SK-N-SH (cell line): ENCODE measurements around the gene MBNL2. TPM values are rescaled to one million over a fixed set of nuclear protein-coding genes. Genes with fewer than 3 reads are reported as not detected.
A peak's percentile ranks its signal among the peaks of the same experiment; 100 is the strongest.

Experiments used
- CTCF ChIA-PET: fragments of 300-600, 350-600 bp; formaldehyde crosslinking; extraction: SDS; loops from one replicate; lab custom pipeline; 2021; lab: Yijun Ruan, JAX
- POLR2A ChIA-PET: fragments of 350-600 bp; sonication (Branson Sonifier 250); formaldehyde crosslinking; extraction: SDS; loops from one replicate; lab custom pipeline; 2020; ENCODE audit warnings: antibody characterized with exemption, inconsistent platforms; lab: Yijun Ruan, JAX
- DNase-seq: peaks from one replicate; pipeline ENCODE4 v3.0.0; 2012
- H2AFZ ChIP-seq: fragments of 200-600 bp; sonication (generic); 2 replicates; pipeline ENCODE4 v1.8.1; 2016; ENCODE audit warnings: antibody characterized with exemption, mild to moderate bottlenecking, low read depth
- H3F3A ChIP-seq: fragments of 200-600 bp; sonication (generic); replicated peaks from 2 replicates; pipeline ENCODE3; 2016; ENCODE audit warnings: antibody characterized with exemption, mild to moderate bottlenecking; ENCODE audit not compliant: insufficient read depth
- H3K27ac ChIP-seq, 2 experiments: fragments of 200-500 bp in 1 of 2; fragments of 200-600 bp in 1 of 2; sonication (Bioruptor generic) in 1 of 2; sonication (generic), shearing (Covaris generic) in 1 of 2; 2 replicates each; pipeline versions ENCODE4 v1.5.1 to v1.6.1; 2014 to 2016; ENCODE audit warnings: low read depth in 2 of 2, inconsistent platforms in 1 of 2, low read length in 1 of 2, mild to moderate bottlenecking in 1 of 2, mixed read lengths in 1 of 2
- H3K27me3 ChIP-seq: fragments of 200-600 bp; sonication (generic), shearing (Covaris generic); 2 replicates; pipeline ENCODE4 v1.6.1; 2016; ENCODE audit warnings: mixed run types; ENCODE audit not compliant: insufficient read depth
- H3K36me3 ChIP-seq, 2 experiments: fragments of 200-500 bp in 1 of 2; fragments of 200-600 bp in 1 of 2; sonication (Bioruptor generic) in 1 of 2; sonication (generic) in 1 of 2; replicated peaks in 1 of 2; 2 replicates each; pipeline versions ENCODE3 to v1.5.1; 2014 to 2016; ENCODE audit warnings: low read length in 1 of 2, mild to moderate bottlenecking in 1 of 2; ENCODE audit not compliant: insufficient read depth in 2 of 2, control insufficient read depth in 1 of 2
- H3K4me1 ChIP-seq, 2 experiments: fragments of 200-500 bp in 1 of 2; fragments of 200-600 bp in 1 of 2; sonication (Bioruptor generic) in 1 of 2; sonication (generic), shearing (Covaris generic) in 1 of 2; 2 replicates each; pipeline versions ENCODE4 v1.5.1 to v1.6.1; 2014 to 2016; ENCODE audit warnings: low read depth in 1 of 2, low read length in 1 of 2, mixed run types in 1 of 2; ENCODE audit not compliant: insufficient read depth in 2 of 2, control insufficient read depth in 1 of 2
- H3K4me2 ChIP-seq: fragments of 200-600 bp; sonication (generic), shearing (Covaris generic); 2 replicates; pipeline ENCODE4 v1.6.1; 2017; ENCODE audit warnings: mixed run types
- H3K4me3 ChIP-seq, 2 experiments: fragments of 200-500 bp in 1 of 2; fragments of 200-600 bp in 1 of 2; sonication (Bioruptor generic) in 1 of 2; sonication (generic), shearing (Covaris generic) in 1 of 2; 2 replicates each; pipeline versions ENCODE4 v1.5.1 to v1.8.1; 2014 to 2016; ENCODE audit warnings: low read depth in 2 of 2, inconsistent platforms in 1 of 2, low read length in 1 of 2, mild to moderate bottlenecking in 1 of 2, mixed read lengths in 1 of 2, moderate library complexity in 1 of 2
- H3K79me2 ChIP-seq: fragments of 200-600 bp; sonication (generic); 2 replicates; pipeline ENCODE4 v1.8.1; 2017; ENCODE audit warnings: mild to moderate bottlenecking; ENCODE audit not compliant: insufficient read depth
- H3K9ac ChIP-seq: fragments of 200-600 bp; sonication (generic); 2 replicates; pipeline ENCODE4 v1.6.1; 2017; ENCODE audit warnings: mixed run types
- H3K9me2 ChIP-seq: fragments of 200-600 bp; sonication (generic); 2 replicates; pipeline ENCODE4 v1.6.1; 2017; ENCODE audit warnings: mixed run types
- H3K9me3 ChIP-seq: fragments of 200-600 bp; sonication (generic); 2 replicates; pipeline ENCODE4 v1.6.1; 2017; ENCODE audit warnings: mixed run types, mild to moderate bottlenecking, moderate library complexity
- H4K20me1 ChIP-seq: fragments of 200-600 bp; sonication (generic); 2 replicates; pipeline ENCODE4 v1.6.1; 2017; ENCODE audit warnings: mild to moderate bottlenecking, mixed run types; ENCODE audit not compliant: insufficient read depth
- CHD2 ChIP-seq: fragments of 150-350 bp; IDR thresholded peaks from 2 replicates; pipeline ENCODE4 v1.6.1; 2018; ENCODE audit warnings: low read length; ENCODE audit not compliant: partially characterized antibody
- EP300 ChIP-seq, 2 experiments: IDR thresholded peaks; 2 replicates each; pipeline versions ENCODE4 v1.4.0 to v1.6.1; 2012; ENCODE audit warnings: borderline replicate concordance in 1 of 2, low read depth in 1 of 2, low read length in 1 of 2
- EZH2phosphoT487 ChIP-seq: fragments of 200-600 bp; sonication (generic); IDR thresholded peaks from 2 replicates; pipeline ENCODE4 v1.6.1; 2017; ENCODE audit warnings: low read depth, mixed run types, mild to moderate bottlenecking, antibody characterized with exemption, moderate library complexity, borderline replicate concordance
- FOSL2 ChIP-seq: IDR thresholded peaks from 2 replicates; pipeline ENCODE4 v1.4.0; 2012; ENCODE audit warnings: low read depth, mild to moderate bottlenecking, moderate library complexity, borderline replicate concordance
- FOXJ3 ChIP-seq: sonication (generic); formaldehyde crosslinking; IDR thresholded peaks from 2 replicates; pipeline ENCODE4 v1.5.1; 2020; ENCODE audit warnings: mild to moderate bottlenecking, missing genetic modification reagents
- FOXM1 ChIP-seq: IDR thresholded peaks from 2 replicates; pipeline ENCODE4 v1.4.0; 2012; ENCODE audit warnings: low read depth, mild to moderate bottlenecking
- GATA2 ChIP-seq: sonication (generic); formaldehyde crosslinking; IDR thresholded peaks from 2 replicates; pipeline ENCODE4 v1.5.0; 2020; ENCODE audit warnings: mild to moderate bottlenecking, missing genetic modification reagents
- JUND ChIP-seq: IDR thresholded peaks from 2 replicates; pipeline ENCODE4 v1.4.0; 2012
- MEF2A ChIP-seq: IDR thresholded peaks from 2 replicates; pipeline ENCODE4 v1.4.0; 2012; ENCODE audit warnings: low read depth, borderline replicate concordance
- MXI1 ChIP-seq: IDR thresholded peaks from 2 replicates; pipeline ENCODE4 v1.6.1; 2012; ENCODE audit warnings: mild to moderate bottlenecking, low read depth, low read length, improper control_type of control experiment
- NFIC ChIP-seq: IDR thresholded peaks from 2 replicates; pipeline ENCODE4 v1.4.0; 2012; ENCODE audit warnings: borderline replicate concordance
- NRF1 ChIP-seq: IDR thresholded peaks from 2 replicates; pipeline ENCODE4 v1.6.1; 2012; ENCODE audit warnings: low read depth, mild to moderate bottlenecking, low read length
- POLR2AphosphoS5 ChIP-seq: IDR thresholded peaks from 2 replicates; pipeline ENCODE4 v1.6.1; 2012; ENCODE audit warnings: low read depth, low read length
- RAD21 ChIP-seq: IDR thresholded peaks from 2 replicates; pipeline ENCODE4 v1.6.1; 2012; ENCODE audit warnings: mild to moderate bottlenecking, low read length
- RFX5 ChIP-seq: IDR thresholded peaks from 2 replicates; pipeline ENCODE4 v1.6.1; 2012; ENCODE audit warnings: mild to moderate bottlenecking, improper control_type of control experiment, low read length
- RXRA ChIP-seq: IDR thresholded peaks from 2 replicates; pipeline ENCODE4 v1.4.0; 2012; ENCODE audit warnings: low read depth, mild to moderate bottlenecking, borderline replicate concordance
- TAF1 ChIP-seq: IDR thresholded peaks from 2 replicates; pipeline ENCODE4 v1.6.1; 2012; ENCODE audit warnings: low read depth, mild to moderate bottlenecking, low read length, moderate library complexity, borderline replicate concordance
- TCF12 ChIP-seq: IDR thresholded peaks from 2 replicates; pipeline ENCODE4 v1.4.0; 2012
- YY1 ChIP-seq: IDR thresholded peaks from 2 replicates; pipeline ENCODE4 v1.4.0; 2012; ENCODE audit warnings: low read depth, mild to moderate bottlenecking
- WGBS: methylation state at CpG from one replicate; pipeline ENCODE4 v1.1.6; 2017; ENCODE audit warnings: low lambda C conversion rate; 5-methylcytosine and 5-hydroxymethylcytosine counted together
- polyA plus RNA-seq, 3 experiments: library from polyadenylated mRNA; depleted of rRNA; stranded (reverse); fragments of >200 nt; gene quantifications; 2 replicates each; pipeline ENCODE4 v1.2.3, GENCODE V29; 2012
- TF ChIP-seq, protein P1 (sequence below): fragments of 150-350 bp; IDR thresholded peaks from 2 replicates; pipeline ENCODE4 v1.6.1; 2017; ENCODE audit warnings: antibody characterized with exemption, low read length, low read depth, borderline replicate concordance
- TF ChIP-seq, protein P2 (sequence below): IDR thresholded peaks from 2 replicates; pipeline ENCODE4 v1.4.0; 2012; ENCODE audit warnings: low read depth, borderline replicate concordance
- TF ChIP-seq, protein P3 (sequence below): IDR thresholded peaks from 2 replicates; pipeline ENCODE4 v1.6.1; 2012; ENCODE audit warnings: mild to moderate bottlenecking, low read depth, low read length, moderate library complexity

Gene MBNL2
- polyA plus RNA-seq, 1 of the 3 experiments (the other 2 are of a cell fraction) = 24.5 TPM

DNA sequence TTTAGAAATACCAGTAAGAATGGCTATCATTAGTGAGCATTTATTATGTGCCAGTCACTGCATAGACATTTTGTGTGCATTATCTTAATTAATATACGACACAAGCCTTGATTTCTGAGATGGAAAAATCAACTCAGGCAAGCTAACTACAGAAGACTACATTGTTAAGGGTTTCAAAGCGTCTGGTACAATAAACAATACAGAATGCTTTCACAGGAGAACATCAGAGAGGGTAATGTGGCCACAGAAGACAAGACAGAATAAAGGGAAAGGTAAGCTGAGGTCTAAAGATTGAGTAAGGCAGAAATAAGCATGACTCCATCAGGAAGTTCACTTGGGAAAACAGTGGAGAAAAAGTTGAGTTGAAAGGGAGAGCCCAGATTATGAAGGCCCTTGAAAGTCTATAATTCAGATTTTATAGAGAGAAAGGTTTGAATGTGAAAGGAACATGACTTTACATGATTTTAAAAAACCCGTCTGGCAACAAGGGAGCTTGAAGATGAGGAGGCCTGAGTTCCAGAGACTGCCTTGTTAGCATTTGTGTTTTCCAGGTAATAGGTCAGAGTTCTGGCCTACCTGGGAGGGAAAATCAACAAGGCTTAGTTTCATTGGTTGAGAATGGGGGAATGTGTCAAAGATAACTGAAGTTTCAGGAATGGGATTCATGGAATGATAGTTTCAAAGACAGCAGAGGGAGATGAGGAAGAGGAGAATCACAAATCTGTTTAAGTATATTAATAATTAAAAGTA is 1.8 kb upstream of the MBNL2 start:
- H3K4me2 ChIP-seq = no peak overlapping the region
- H3K27ac ChIP-seq = no peak overlapping the region; a peak in 1 of 4 replicates
- H3K9me3 ChIP-seq = no peaks in the 10 kb centered on the region
- no peak overlapping the region for H2AFZ ChIP-seq
- no peak overlapping the region for H3K9ac ChIP-seq
- DNase-seq = no peak
- no peak overlapping the region for H3K4me3 ChIP-seq
- peaks cover 0 to 4% of the 10 kb centered on the region in 2 experiments for H3K36me3 ChIP-seq
- no peaks in the 10 kb centered on the region for H3K9me2 ChIP-seq
- CTCF ChIA-PET = interaction anchor here (2.6 kb wide), 1 partner anchor 111 kb away, joined by 13 read pairs; no protein-coding TSS in a partner anchor
- no peaks in the 10 kb centered on the region for H4K20me1 ChIP-seq
- POLR2A ChIA-PET = no interaction called here
- peaks cover 0 to 11% of the 10 kb centered on the region in 2 experiments; a peak in 2 of 4 replicates for H3K4me1 ChIP-seq
- 70% methylated on average over 3 of the region's 3 CpGs for WGBS
- TF ChIP-seq JUND (no peak), MXI1 (no peak), POLR2AphosphoS5 (no peak)
- H3K79me2 ChIP-seq = peaks cover 39% of the 10 kb centered on the region
- peaks cover 15% of the 10 kb centered on the region for H3F3A ChIP-seq
- H3K27me3 ChIP-seq = no peaks in the 10 kb centered on the region

DNA sequence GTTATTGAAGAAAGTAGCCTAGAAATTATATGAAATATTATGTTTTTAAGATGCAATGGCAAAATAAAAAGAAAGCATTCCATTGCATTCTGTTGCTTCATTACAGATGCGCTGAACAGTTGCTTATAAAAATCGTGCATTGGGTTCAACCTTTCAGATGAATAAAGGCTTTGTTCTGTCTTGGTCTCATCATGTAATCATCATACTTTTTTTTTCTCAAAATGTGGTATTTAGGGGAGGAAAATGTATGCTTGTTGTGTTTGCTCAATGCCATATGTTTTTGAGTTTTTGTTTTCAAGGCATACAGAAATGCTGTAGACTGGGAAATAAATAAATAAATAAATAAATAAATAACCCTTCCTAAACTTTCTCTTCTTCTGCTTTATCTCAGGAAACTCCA is 1.1 kb upstream of the MBNL2 start:
- DNase-seq = no peak
- Histone ChIP-seq H3K79me2 (peaks cover 46% of the 10 kb centered on the region), H3K27me3 (no peaks in the 10 kb centered on the region), H3F3A (peaks cover 15% of the 10 kb centered on the region), H3K27ac (peak overlapping the region in 1 of 2 experiments; percentile 97; a peak in 3 of 4 replicates), H3K4me2 (peak overlapping the region; percentile 81), H3K4me3 (peak overlapping the region; percentile 75 to 77; a peak in 2 of 4 replicates), H3K36me3 (peaks cover 2 to 7% of the 10 kb centered on the region in 2 experiments), H3K4me1 (peaks cover 3 to 18% of the 10 kb centered on the region in 2 experiments), H2AFZ (no peak overlapping the region), H3K9me2 (no peaks in the 10 kb centered on the region), H3K9ac (no peak overlapping the region), H4K20me1 (no peaks in the 10 kb centered on the region), H3K9me3 (no peaks in the 10 kb centered on the region)
- ChIA-PET POLR2A (interaction anchor here (0.6 to 1.3 kb wide), 2 partner anchors 111 to 138 kb away, joined by 7 to 8 read pairs; no protein-coding TSS in a partner anchor), CTCF (interaction anchor here (1.5 to 8.6 kb wide), 4 partner anchors 11 to 124 kb away, joined by 5 to 80 read pairs (median 10); no protein-coding TSS in a partner anchor)
- WGBS = 84% methylated on average over 2 of the region's 2 CpGs
- TF ChIP-seq MXI1 = no peak
- TF ChIP-seq EZH2phosphoT487 = no peak
- TF ChIP-seq RFX5 = no peak
- TF ChIP-seq FOSL2 = no peak
- TF ChIP-seq NFIC = no peak
- no peak for TF ChIP-seq GATA2 (CRISPR knock-in tag)
- no peak for TF ChIP-seq TAF1
- TF ChIP-seq RAD21 = no peak
- TF ChIP-seq, protein P1, sequence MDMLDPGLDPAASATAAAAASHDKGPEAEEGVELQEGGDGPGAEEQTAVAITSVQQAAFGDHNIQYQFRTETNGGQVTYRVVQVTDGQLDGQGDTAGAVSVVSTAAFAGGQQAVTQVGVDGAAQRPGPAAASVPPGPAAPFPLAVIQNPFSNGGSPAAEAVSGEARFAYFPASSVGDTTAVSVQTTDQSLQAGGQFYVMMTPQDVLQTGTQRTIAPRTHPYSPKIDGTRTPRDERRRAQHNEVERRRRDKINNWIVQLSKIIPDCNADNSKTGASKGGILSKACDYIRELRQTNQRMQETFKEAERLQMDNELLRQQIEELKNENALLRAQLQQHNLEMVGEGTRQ = no peak
- TF ChIP-seq NRF1 = no peak
- no peak for TF ChIP-seq RXRA
- no peak for TF ChIP-seq FOXM1
- no peak for TF ChIP-seq FOXJ3
- TF ChIP-seq, protein P2, sequence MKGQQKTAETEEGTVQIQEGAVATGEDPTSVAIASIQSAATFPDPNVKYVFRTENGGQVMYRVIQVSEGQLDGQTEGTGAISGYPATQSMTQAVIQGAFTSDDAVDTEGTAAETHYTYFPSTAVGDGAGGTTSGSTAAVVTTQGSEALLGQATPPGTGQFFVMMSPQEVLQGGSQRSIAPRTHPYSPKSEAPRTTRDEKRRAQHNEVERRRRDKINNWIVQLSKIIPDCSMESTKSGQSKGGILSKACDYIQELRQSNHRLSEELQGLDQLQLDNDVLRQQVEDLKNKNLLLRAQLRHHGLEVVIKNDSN = no peak
- TF ChIP-seq MEF2A = no peak
- no peak for TF ChIP-seq CHD2
- no peak for TF ChIP-seq TCF12
- TF ChIP-seq, protein P3, sequence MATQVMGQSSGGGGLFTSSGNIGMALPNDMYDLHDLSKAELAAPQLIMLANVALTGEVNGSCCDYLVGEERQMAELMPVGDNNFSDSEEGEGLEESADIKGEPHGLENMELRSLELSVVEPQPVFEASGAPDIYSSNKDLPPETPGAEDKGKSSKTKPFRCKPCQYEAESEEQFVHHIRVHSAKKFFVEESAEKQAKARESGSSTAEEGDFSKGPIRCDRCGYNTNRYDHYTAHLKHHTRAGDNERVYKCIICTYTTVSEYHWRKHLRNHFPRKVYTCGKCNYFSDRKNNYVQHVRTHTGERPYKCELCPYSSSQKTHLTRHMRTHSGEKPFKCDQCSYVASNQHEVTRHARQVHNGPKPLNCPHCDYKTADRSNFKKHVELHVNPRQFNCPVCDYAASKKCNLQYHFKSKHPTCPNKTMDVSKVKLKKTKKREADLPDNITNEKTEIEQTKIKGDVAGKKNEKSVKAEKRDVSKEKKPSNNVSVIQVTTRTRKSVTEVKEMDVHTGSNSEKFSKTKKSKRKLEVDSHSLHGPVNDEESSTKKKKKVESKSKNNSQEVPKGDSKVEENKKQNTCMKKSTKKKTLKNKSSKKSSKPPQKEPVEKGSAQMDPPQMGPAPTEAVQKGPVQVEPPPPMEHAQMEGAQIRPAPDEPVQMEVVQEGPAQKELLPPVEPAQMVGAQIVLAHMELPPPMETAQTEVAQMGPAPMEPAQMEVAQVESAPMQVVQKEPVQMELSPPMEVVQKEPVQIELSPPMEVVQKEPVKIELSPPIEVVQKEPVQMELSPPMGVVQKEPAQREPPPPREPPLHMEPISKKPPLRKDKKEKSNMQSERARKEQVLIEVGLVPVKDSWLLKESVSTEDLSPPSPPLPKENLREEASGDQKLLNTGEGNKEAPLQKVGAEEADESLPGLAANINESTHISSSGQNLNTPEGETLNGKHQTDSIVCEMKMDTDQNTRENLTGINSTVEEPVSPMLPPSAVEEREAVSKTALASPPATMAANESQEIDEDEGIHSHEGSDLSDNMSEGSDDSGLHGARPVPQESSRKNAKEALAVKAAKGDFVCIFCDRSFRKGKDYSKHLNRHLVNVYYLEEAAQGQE = no peak
- TF ChIP-seq YY1 = no peak
- no peak for TF ChIP-seq EP300 (IDR thresholded peaks at IDR 0.05; ENCODE audit: borderline replicate concordance in 1 of 2, low read depth in 1 of 2, low read length in 1 of 2)
